OCI-LY7 (cell line): ENCODE data around the gene SCN8A. TPM values are rescaled to one million over a fixed set of nuclear protein-coding genes. Genes with fewer than 3 reads are reported as not detected.
"Not testable (repeated sequence)": the region's sequence is repeated elsewhere in the genome, so short reads cannot be mapped to it uniquely, and the experiment has no call there.

Source experiments
- BruUV-seq: library from RNA; stranded (reverse); fragments of 400-500 nt; replicated peaks from 2 replicates; lab custom pipeline; 2021; lab: Mats Ljungman, UMichigan
- CTCF ChIA-PET: fragments of 300-600 bp; sonication (Branson Sonifier 250); formaldehyde crosslinking; loops from one replicate; lab custom pipeline; 2022; ENCODE audit warnings: antibody characterized with exemption; ENCODE audit not compliant: unreplicated experiment; lab: Charles Lee
- POLR2A ChIA-PET: fragments of 300-600 bp; sonication (Branson Sonifier 250); formaldehyde crosslinking; loops from one replicate; lab custom pipeline; 2022; ENCODE audit warnings: antibody characterized with exemption; lab: Charles Lee
- DNase-seq: peaks from one replicate; pipeline ENCODE4 v3.0.0-alpha.2; 2015; ENCODE audit warnings: low spot score
- H2AFZ ChIP-seq: fragments of 200-600 bp; sonication (generic), shearing (Covaris generic); 2 replicates; pipeline ENCODE4 v1.6.1; 2014; ENCODE audit warnings: mild to moderate bottlenecking, antibody characterized with exemption, low read length, moderate library complexity
- H3K27ac ChIP-seq: fragments of 200-600 bp; sonication (generic); 2 replicates; pipeline ENCODE4 v1.5.1; 2014; ENCODE audit warnings: mixed run types, low read depth, mild to moderate bottlenecking, moderate library complexity, low read length, inconsistent platforms; ENCODE audit not compliant: poor library complexity, severe bottlenecking
- H3K36me3 ChIP-seq: fragments of 200-600 bp; sonication (generic); 2 replicates; pipeline ENCODE4 v1.6.1; 2014; ENCODE audit warnings: mild to moderate bottlenecking, antibody characterized with exemption, low read length, moderate library complexity, mixed read lengths; ENCODE audit not compliant: insufficient read depth
- H3K4me1 ChIP-seq: fragments of 200-600 bp; sonication (generic); 2 replicates; pipeline ENCODE4 v1.5.1; 2014; ENCODE audit warnings: mild to moderate bottlenecking, low read length; ENCODE audit not compliant: insufficient read depth, poor library complexity, severe bottlenecking
- H3K4me2 ChIP-seq: fragments of 200-600 bp; sonication (generic); 2 replicates; pipeline ENCODE4 v1.6.1; 2014; ENCODE audit warnings: mild to moderate bottlenecking, low read length
- H3K4me3 ChIP-seq: fragments of 200-600 bp; sonication (generic); 2 replicates; pipeline ENCODE4 v1.5.1; 2014; ENCODE audit warnings: mild to moderate bottlenecking, low read depth, low read length; ENCODE audit not compliant: poor library complexity, severe bottlenecking
- H3K79me2 ChIP-seq: fragments of 200-600 bp; sonication (generic); 2 replicates; pipeline ENCODE4 v1.6.1; 2016; ENCODE audit warnings: low read depth, mild to moderate bottlenecking, low read length, moderate library complexity, mixed read lengths; ENCODE audit not compliant: insufficient read depth
- H3K9me2 ChIP-seq: fragments of 200-600 bp; sonication (generic); 2 replicates; pipeline ENCODE4 v1.6.1; 2016; ENCODE audit warnings: mild to moderate bottlenecking, low read length, mixed read lengths; ENCODE audit not compliant: insufficient read depth
- H3K9me3 ChIP-seq: fragments of 200-600 bp; sonication (generic); 2 replicates; pipeline ENCODE4 v1.6.1; 2014; ENCODE audit warnings: mild to moderate bottlenecking, mixed run types, low read length, mixed read lengths
- H4K20me1 ChIP-seq: fragments of 200-600 bp; sonication (generic); 2 replicates; pipeline ENCODE4 v1.6.1; 2014; ENCODE audit warnings: mild to moderate bottlenecking, antibody characterized with exemption, low read length, moderate library complexity, mixed read lengths; ENCODE audit not compliant: insufficient read depth
- EZH2phosphoT487 ChIP-seq: fragments of 200-600 bp; sonication (generic); IDR thresholded peaks from 2 replicates; pipeline ENCODE4 v1.6.1; 2018; ENCODE audit warnings: low read depth, borderline replicate concordance, mild to moderate bottlenecking, mixed run types, antibody characterized with exemption, low read length, moderate library complexity, mixed read lengths
- intact Hi-C: fragments of 100-400 bp; cut with micrococcal nuclease; formaldehyde crosslinking; loops from one replicate; pipeline ENCODE4 v1.10.0; 2022; ENCODE audit not compliant: unreplicated experiment
- total RNA-seq, 2 experiments: library from RNA; depleted of rRNA in 1 of 2; stranded (reverse); fragments of >200 nt in 1 of 2; shearing (Covaris generic) in 1 of 2; gene quantifications; 2 replicates each; pipeline ENCODE4 v1.2.3, GENCODE V29; 2014 to 2022
- TF ChIP-seq, protein P1 (sequence below): fragments of 200-600 bp; sonication (generic); conservative IDR thresholded peaks from 2 replicates; pipeline ENCODE4 v1.5.1; 2014; ENCODE audit warnings: mild to moderate bottlenecking, antibody characterized with exemption, low read length, moderate library complexity, mixed read lengths

The SCN8A gene
- total RNA-seq, 2 experiments from 2014 or later = 0.88 to 2.6 TPM

DNA sequence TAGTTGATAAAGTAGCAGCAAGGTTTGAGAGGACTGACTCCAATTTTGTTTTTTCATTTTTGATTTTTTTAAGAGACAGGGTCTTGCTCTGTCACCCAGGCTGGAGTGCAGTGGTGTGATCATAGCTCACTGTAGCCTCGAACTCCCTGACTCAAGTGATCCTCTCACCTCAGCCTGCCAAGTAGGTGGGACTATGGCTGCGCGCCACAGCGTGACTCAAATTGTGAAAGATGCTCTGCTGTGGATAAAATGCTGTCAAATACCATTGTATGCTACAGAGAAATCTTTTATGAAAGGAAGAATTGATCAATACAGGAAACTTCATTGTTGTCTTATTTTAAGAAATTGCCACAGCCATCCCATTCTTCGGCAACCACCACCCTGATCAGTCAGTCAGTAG lies 48.3 kb downstream of the SCN8A start:
- H3K79me2 ChIP-seq = no peaks in the 10 kb centered on the region
- no peaks in the 10 kb centered on the region for H3K9me3 ChIP-seq
- BruUV-seq = no TSS peak
- H3K27ac ChIP-seq = no peak overlapping the region
- no peaks in the 10 kb centered on the region for H3K9me2 ChIP-seq
- H3K4me1 ChIP-seq = no peaks in the 10 kb centered on the region
- ChIA-PET POLR2A (interaction anchor here (0.6 kb wide), 1 partner anchor 867 kb away, joined by 4 read pairs; no protein-coding TSS in a partner anchor), CTCF (no interaction called here)
- H4K20me1 ChIP-seq = no peaks in the 10 kb centered on the region
- H3K36me3 ChIP-seq = no peaks in the 10 kb centered on the region
- intact Hi-C loops = no loop called here
- H2AFZ ChIP-seq = no peak overlapping the region
- TF ChIP-seq, protein P1, sequence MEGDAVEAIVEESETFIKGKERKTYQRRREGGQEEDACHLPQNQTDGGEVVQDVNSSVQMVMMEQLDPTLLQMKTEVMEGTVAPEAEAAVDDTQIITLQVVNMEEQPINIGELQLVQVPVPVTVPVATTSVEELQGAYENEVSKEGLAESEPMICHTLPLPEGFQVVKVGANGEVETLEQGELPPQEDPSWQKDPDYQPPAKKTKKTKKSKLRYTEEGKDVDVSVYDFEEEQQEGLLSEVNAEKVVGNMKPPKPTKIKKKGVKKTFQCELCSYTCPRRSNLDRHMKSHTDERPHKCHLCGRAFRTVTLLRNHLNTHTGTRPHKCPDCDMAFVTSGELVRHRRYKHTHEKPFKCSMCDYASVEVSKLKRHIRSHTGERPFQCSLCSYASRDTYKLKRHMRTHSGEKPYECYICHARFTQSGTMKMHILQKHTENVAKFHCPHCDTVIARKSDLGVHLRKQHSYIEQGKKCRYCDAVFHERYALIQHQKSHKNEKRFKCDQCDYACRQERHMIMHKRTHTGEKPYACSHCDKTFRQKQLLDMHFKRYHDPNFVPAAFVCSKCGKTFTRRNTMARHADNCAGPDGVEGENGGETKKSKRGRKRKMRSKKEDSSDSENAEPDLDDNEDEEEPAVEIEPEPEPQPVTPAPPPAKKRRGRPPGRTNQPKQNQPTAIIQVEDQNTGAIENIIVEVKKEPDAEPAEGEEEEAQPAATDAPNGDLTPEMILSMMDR = no peak
- TF ChIP-seq EZH2phosphoT487 = no peak
- H3K4me3 ChIP-seq = no peak overlapping the region
- no peak overlapping the region for H3K4me2 ChIP-seq
- no peak for DNase-seq

DNA sequence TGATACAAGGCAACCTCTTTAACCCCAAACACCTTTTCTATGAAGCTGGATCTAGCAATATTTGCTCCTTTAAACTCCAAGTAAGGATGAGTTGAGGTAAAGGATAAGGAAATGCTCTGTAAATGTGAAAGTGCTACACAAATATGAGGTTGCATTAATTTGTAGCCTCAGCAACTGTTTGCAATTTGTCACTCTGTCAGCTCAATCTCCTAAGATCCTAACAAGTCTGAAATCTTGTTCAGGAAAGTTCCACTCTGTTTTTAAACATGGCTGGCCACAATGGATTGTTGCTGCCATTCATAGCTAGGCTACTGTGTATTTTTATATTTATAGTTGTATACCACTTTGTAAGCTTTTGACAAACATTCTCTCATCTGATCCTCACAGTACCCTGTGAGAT lies 51.3 kb downstream of the SCN8A start:
- ChIA-PET CTCF (no interaction called here), POLR2A (no interaction called here)
- intact Hi-C loops = no loop called here
- no TSS peak for BruUV-seq
- TF ChIP-seq, protein P1 = no peak
- no peak for TF ChIP-seq EZH2phosphoT487
- Histone ChIP-seq H3K27ac (no peak overlapping the region), H4K20me1 (no peaks in the 10 kb centered on the region), H3K9me2 (no peaks in the 10 kb centered on the region), H2AFZ (no peak overlapping the region), H3K79me2 (no peaks in the 10 kb centered on the region), H3K4me3 (no peak overlapping the region), H3K4me2 (no peak overlapping the region), H3K4me1 (no peaks in the 10 kb centered on the region), H3K9me3 (no peaks in the 10 kb centered on the region), H3K36me3 (no peaks in the 10 kb centered on the region)
- no peak for DNase-seq

DNA sequence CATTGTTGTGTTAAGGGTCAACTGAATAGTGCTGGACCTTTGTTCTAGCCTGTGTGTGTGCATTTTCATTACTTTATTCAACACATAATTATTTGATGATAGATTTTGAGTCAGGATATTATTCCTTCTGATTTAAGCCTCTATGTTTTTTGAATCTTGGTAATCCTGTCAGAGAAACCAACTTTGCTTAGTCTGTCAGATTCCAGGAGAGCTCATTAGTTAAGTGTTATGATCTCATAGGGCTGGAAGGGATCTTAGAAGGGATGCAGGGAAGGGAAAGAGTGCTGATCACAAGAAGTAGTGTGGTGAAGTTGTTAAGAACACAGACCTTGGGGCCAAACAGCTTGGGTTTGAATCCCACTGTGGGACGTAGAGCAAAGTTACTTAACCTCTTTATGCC lies 52.9 kb downstream of the SCN8A start:
- intact Hi-C loops = no loop called here
- no peak overlapping the region for H3K27ac ChIP-seq
- CTCF ChIA-PET = no interaction called here
- DNase-seq = no peak
- H3K9me3 ChIP-seq = no peaks in the 10 kb centered on the region
- no peak overlapping the region for H2AFZ ChIP-seq
- BruUV-seq = no TSS peak
- H3K4me1 ChIP-seq = no peaks in the 10 kb centered on the region
- POLR2A ChIA-PET = no interaction called here
- H3K4me2 ChIP-seq = no peak overlapping the region
- no peaks in the 10 kb centered on the region for H3K9me2 ChIP-seq
- H3K36me3 ChIP-seq = no peaks in the 10 kb centered on the region
- H3K4me3 ChIP-seq = no peak overlapping the region
- no peaks in the 10 kb centered on the region for H4K20me1 ChIP-seq
- no peaks in the 10 kb centered on the region for H3K79me2 ChIP-seq
- TF ChIP-seq, protein P1 = no peak
- no peak for TF ChIP-seq EZH2phosphoT487

DNA sequence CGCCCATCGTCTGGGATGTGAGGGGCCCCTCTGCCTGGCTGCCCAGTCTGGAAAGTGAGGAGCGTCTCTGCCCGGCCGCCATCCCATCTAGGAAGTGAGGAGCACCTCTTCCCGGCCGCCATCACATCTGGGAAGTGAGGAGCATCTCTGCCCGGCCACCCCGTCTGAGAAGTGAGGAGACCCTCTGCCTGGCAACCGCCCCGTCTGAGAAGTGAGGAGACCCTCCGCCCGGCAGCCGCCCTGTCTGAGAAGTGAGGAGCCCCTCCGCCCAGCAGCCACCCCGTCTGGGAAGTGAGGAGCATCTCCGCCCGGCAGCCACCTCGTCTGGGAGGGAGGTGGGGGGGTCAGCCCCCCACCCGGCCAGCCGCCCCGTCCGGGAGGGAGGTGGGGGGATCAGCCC lies 53.7 kb downstream of the SCN8A start:
- intact Hi-C loops = not testable (repeated sequence)

More for the DNA sequence above, 53.7 kb downstream of the SCN8A start:
- H3K9me3 ChIP-seq, H2AFZ ChIP-seq, H3K79me2 ChIP-seq, DNase-seq, H3K36me3 ChIP-seq, CTCF ChIA-PET, H3K9me2 ChIP-seq, H3K4me2 ChIP-seq, H3K27ac ChIP-seq, BruUV-seq, H3K4me3 ChIP-seq, POLR2A ChIA-PET, H4K20me1 ChIP-seq, H3K4me1 ChIP-seq: not testable (repeated sequence)
